Adrenal gland (tissue), 5 donors: ENCODE measurements around the gene AKAP17A.

Source experiments
- CTCF ChIP-seq, 6 experiments: fragments of 450-650 bp in 4 of 6; fragments of 200-600 bp in 2 of 6; sonication (generic) in 1 of 6; IDR thresholded peaks; 1 replicate in 5 of 6; 2 replicates in 1 of 6; pipeline versions ENCODE4 v1.5.1 to v1.8.0; 2016 to 2021; ENCODE audit warnings: antibody characterized with exemption in 6 of 6, mild to moderate bottlenecking in 2 of 6, moderate library complexity in 1 of 6
- POLR2A ChIP-seq, 2 donors: fragments of 450-650 bp; IDR thresholded peaks; one replicate each; pipeline ENCODE4 v1.6.1; 2017; ENCODE audit warnings: antibody characterized with exemption in 2 of 2, mild to moderate bottlenecking in 2 of 2, moderate library complexity in 1 of 2
- donor health status: DM: no; HTN: no; CAD: no.

GRCh38 chrX:1596676-1597344 is 5.4 kb downstream of the AKAP17A start:
- TF ChIP-seq CTCF (IDR thresholded peaks at IDR 0.05) (no peak), POLR2A (IDR thresholded peaks at IDR 0.05) (no peak)
